ENCODE data around the gene ZNF614. TPM values are rescaled to one million over a fixed set of nuclear protein-coding genes. Genes with fewer than 3 reads are reported as not detected.
A peak's percentile ranks its signal among the peaks of the same experiment; 100 is the strongest.

Gene ZNF614
- total and polyA plus RNA-seq, 2 of the 13 experiments (the other 11 are each of a cell fraction or from before 2014, with no cell fraction given) = 13.0 to 22.8 TPM

DNA sequence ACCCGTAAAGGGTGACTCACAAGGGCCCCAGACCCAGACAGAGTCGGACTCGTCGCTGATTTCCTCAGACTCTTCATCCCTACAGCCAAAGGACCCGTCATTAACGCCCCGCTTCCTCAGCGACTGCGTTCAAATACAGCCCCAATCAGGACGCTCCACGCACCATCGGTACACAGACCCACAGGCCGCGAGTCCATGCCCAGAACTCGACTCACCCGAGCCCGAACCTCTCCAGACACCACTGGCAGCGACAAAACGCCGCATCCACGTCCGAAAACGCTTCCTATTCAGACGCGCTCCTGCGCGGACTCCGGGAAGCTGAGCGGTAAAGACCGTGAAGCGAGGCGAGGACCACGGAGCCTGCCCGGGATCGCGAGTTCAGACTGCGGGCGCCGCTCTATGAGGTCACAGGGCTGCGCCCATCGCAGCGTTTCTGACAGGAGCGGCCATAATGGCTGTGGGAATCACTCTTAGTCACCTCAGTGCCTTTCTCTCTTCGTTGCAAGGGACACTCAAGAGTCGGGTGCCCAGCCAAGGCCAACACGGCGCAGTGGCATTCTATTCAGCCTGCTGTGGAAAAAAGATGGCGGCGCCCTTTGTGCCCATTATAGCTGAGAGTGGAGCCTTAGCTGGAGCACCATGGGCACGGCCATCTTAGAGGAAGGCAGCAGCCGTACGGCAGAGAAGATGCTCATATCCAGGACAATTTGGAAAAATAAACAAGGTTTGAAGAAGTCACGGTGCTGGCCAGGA is at the start of gene ZNF614 (continued):
- TF ChIP-seq, protein P1, sequence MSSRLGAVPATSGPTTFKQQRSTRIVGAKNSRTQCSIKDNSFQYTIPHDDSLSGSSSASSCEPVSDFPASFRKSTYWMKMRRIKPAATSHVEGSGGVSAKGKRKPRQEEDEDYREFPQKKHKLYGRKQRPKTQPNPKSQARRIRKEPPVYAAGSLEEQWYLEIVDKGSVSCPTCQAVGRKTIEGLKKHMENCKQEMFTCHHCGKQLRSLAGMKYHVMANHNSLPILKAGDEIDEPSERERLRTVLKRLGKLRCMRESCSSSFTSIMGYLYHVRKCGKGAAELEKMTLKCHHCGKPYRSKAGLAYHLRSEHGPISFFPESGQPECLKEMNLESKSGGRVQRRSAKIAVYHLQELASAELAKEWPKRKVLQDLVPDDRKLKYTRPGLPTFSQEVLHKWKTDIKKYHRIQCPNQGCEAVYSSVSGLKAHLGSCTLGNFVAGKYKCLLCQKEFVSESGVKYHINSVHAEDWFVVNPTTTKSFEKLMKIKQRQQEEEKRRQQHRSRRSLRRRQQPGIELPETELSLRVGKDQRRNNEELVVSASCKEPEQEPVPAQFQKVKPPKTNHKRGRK (CRISPR knock-in tag; IDR thresholded peaks at IDR 0.05) = no peak
- TF ChIP-seq SMAD3 (CRISPR knock-in tag; IDR thresholded peaks at IDR 0.05) (peak; percentile 35; the same call in 1 of the 2 replicates), KDM4B (CRISPR knock-in tag; IDR thresholded peaks at IDR 0.05) (no peak; the same call in 1 of the 2 replicates), ZNF619 (CRISPR knock-in tag; IDR thresholded peaks at IDR 0.05) (no peak), HIVEP1 (CRISPR knock-in tag; IDR thresholded peaks at IDR 0.05) (peak; percentile 78), ZNF589 (CRISPR knock-in tag; conservative IDR thresholded peaks at IDR 0.05) (no peak; the same call in 1 of the 2 replicates), ZNF205 (CRISPR knock-in tag; IDR thresholded peaks at IDR 0.05) (peak; percentile 52; the same call in 1 of the 2 replicates), TAF1 (CRISPR knock-in tag; IDR thresholded peaks at IDR 0.05) (peak; percentile 86; the same call in 1 of the 2 replicates), ZNF34 (CRISPR knock-in tag; IDR thresholded peaks at IDR 0.05; ENCODE audit: borderline replicate concordance) (peak; percentile 75; the same call in 1 of the 2 replicates), ZNF883 (CRISPR knock-in tag; IDR thresholded peaks at IDR 0.05; ENCODE audit: not compliant biosample characterization) (no peak), SP5 (CRISPR knock-in tag; IDR thresholded peaks at IDR 0.05; ENCODE audit: borderline replicate concordance, low read depth) (no peak), ZMYM4 (CRISPR knock-in tag; IDR thresholded peaks at IDR 0.05) (peak; percentile 96), XBP1 (CRISPR knock-in tag; IDR thresholded peaks at IDR 0.05) (no peak), HNRNPUL1 (IDR thresholded peaks at IDR 0.05; ENCODE audit: low read depth, low read length) (no peak), ZNF251 (CRISPR knock-in tag; IDR thresholded peaks at IDR 0.05) (no peak), SMYD3 (CRISPR knock-in tag; IDR thresholded peaks at IDR 0.05) (peak; percentile 92)
- TF ChIP-seq, protein P2, sequence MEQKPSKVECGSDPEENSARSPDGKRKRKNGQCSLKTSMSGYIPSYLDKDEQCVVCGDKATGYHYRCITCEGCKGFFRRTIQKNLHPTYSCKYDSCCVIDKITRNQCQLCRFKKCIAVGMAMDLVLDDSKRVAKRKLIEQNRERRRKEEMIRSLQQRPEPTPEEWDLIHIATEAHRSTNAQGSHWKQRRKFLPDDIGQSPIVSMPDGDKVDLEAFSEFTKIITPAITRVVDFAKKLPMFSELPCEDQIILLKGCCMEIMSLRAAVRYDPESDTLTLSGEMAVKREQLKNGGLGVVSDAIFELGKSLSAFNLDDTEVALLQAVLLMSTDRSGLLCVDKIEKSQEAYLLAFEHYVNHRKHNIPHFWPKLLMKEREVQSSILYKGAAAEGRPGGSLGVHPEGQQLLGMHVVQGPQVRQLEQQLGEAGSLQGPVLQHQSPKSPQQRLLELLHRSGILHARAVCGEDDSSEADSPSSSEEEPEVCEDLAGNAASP (CRISPR knock-in tag; IDR thresholded peaks at IDR 0.05; ENCODE audit: borderline replicate concordance) = peak; percentile 32; the same call in 1 of the 2 replicates
- TF ChIP-seq, protein P3, sequence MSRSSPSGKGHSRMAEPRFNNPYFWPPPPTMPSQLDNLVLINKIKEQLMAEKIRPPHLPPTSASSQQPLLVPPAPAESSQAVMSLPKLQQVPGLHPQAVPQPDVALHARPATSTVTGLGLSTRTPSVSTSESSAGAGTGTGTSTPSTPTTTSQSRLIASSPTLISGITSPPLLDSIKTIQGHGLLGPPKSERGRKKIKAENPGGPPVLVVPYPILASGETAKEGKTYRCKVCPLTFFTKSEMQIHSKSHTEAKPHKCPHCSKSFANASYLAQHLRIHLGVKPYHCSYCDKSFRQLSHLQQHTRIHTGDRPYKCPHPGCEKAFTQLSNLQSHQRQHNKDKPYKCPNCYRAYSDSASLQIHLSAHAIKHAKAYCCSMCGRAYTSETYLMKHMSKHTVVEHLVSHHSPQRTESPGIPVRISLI (CRISPR knock-in tag; IDR thresholded peaks at IDR 0.05; ENCODE audit: borderline replicate concordance) = peak; percentile 55; the same call in 1 of the 2 replicates
- TF ChIP-seq, protein P4, sequence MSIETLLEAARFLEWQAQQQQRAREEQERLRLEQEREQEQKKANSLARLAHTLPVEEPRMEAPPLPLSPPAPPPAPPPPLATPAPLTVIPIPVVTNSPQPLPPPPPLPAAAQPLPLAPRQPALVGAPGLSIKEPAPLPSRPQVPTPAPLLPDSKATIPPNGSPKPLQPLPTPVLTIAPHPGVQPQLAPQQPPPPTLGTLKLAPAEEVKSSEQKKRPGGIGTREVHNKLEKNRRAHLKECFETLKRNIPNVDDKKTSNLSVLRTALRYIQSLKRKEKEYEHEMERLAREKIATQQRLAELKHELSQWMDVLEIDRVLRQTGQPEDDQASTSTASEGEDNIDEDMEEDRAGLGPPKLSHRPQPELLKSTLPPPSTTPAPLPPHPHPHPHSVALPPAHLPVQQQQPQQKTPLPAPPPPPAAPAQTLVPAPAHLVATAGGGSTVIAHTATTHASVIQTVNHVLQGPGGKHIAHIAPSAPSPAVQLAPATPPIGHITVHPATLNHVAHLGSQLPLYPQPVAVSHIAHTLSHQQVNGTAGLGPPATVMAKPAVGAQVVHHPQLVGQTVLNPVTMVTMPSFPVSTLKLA (IDR thresholded peaks at IDR 0.05) = no peak
- TF ChIP-seq, protein P5, sequence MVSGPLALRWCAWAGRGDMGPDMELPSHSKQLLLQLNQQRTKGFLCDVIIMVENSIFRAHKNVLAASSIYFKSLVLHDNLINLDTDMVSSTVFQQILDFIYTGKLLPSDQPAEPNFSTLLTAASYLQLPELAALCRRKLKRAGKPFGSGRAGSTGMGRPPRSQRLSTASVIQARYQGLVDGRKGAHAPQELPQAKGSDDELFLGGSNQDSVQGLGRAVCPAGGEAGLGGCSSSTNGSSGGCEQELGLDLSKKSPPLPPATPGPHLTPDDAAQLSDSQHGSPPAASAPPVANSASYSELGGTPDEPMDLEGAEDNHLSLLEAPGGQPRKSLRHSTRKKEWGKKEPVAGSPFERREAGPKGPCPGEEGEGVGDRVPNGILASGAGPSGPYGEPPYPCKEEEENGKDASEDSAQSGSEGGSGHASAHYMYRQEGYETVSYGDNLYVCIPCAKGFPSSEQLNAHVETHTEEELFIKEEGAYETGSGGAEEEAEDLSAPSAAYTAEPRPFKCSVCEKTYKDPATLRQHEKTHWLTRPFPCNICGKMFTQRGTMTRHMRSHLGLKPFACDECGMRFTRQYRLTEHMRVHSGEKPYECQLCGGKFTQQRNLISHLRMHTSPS (CRISPR knock-in tag; IDR thresholded peaks at IDR 0.05; ENCODE audit: low read depth) = no peak
- TF ChIP-seq, protein P6, sequence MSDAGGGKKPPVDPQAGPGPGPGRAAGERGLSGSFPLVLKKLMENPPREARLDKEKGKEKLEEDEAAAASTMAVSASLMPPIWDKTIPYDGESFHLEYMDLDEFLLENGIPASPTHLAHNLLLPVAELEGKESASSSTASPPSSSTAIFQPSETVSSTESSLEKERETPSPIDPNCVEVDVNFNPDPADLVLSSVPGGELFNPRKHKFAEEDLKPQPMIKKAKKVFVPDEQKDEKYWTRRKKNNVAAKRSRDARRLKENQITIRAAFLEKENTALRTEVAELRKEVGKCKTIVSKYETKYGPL (CRISPR knock-in tag; IDR thresholded peaks at IDR 0.05) = no peak

Measured in HepG2 (cell line).